GM12878 (cell line): ENCODE measurements around the gene SLC38A3. TPM values are rescaled to one million over a fixed set of nuclear protein-coding genes. Genes with fewer than 3 reads are reported as not detected.
A peak's percentile ranks its signal among the peaks of the same experiment; 100 is the strongest.

Experiments
- ATF2 ChIP-seq: IDR thresholded peaks from 2 replicates; pipeline ENCODE4 v1.6.1; 2012; ENCODE audit warnings: low read length, inconsistent platforms
- CBFB ChIP-seq: IDR thresholded peaks from 2 replicates; pipeline ENCODE4 v1.6.1; 2016; ENCODE audit warnings: antibody characterized with exemption, low read depth
- DPF2 ChIP-seq: fragments of 450-650 bp; IDR thresholded peaks from 2 replicates; pipeline ENCODE4 v1.6.1; 2017; ENCODE audit warnings: mild to moderate bottlenecking
- E2F4 ChIP-seq: IDR thresholded peaks from 2 replicates; pipeline ENCODE4 v1.6.1; 2012; ENCODE audit warnings: low read depth, low read length, improper control_type of control experiment
- ETV6 ChIP-seq, 2 experiments: fragments of 450-650 bp in 1 of 2; IDR thresholded peaks in 1 of 2; conservative IDR thresholded peaks in 1 of 2; 2 replicates each; pipeline ENCODE4 v1.6.1; 2014; ENCODE audit warnings: antibody characterized with exemption in 1 of 2, borderline replicate concordance in 1 of 2, low read depth in 1 of 2, mild to moderate bottlenecking in 1 of 2, moderate library complexity in 1 of 2
- FOS ChIP-seq: IDR thresholded peaks from 3 replicates; pipeline ENCODE4 v1.6.1; 2011; ENCODE audit warnings: borderline replicate concordance; ENCODE audit not compliant: insufficient read length; ENCODE audit errors: extremely low read depth
- FOXK2 ChIP-seq: fragments of 450-650 bp; IDR thresholded peaks from 2 replicates; pipeline ENCODE4 v1.6.1; 2017; ENCODE audit warnings: mild to moderate bottlenecking, moderate library complexity
- GABPA ChIP-seq: IDR thresholded peaks from 2 replicates; pipeline ENCODE4 v1.6.1; 2014; ENCODE audit warnings: antibody characterized with exemption, low read depth, mild to moderate bottlenecking, inconsistent platforms
- HDAC2 ChIP-seq: fragments of 200-600 bp; sonication (generic); IDR thresholded peaks from 2 replicates; pipeline ENCODE4 v1.6.1; 2017
- HDGF ChIP-seq: fragments of 450-650 bp; IDR thresholded peaks from 2 replicates; pipeline ENCODE4 v1.6.1; 2016; ENCODE audit warnings: antibody characterized with exemption
- IKZF1 ChIP-seq: fragments of 450-650 bp; conservative IDR thresholded peaks from 2 replicates; pipeline ENCODE4 v1.6.1; 2017; ENCODE audit warnings: antibody characterized with exemption, mild to moderate bottlenecking
- JUNB ChIP-seq: IDR thresholded peaks from 2 replicates; pipeline ENCODE4 v1.6.1; 2016; ENCODE audit warnings: antibody characterized with exemption, mild to moderate bottlenecking
- MTA2 ChIP-seq: fragments of 450-650 bp; IDR thresholded peaks from 2 replicates; pipeline ENCODE4 v1.6.1; 2016; ENCODE audit warnings: low read depth, mild to moderate bottlenecking, moderate library complexity
- MYB ChIP-seq: fragments of 150-350 bp; IDR thresholded peaks from 2 replicates; pipeline ENCODE4 v1.6.1; 2014; ENCODE audit warnings: mild to moderate bottlenecking, low read depth, low read length, borderline replicate concordance
- RB1 ChIP-seq: fragments of 450-650 bp; formaldehyde crosslinking; IDR thresholded peaks from 2 replicates; pipeline ENCODE4 v1.6.1; 2017; ENCODE audit warnings: mild to moderate bottlenecking, borderline replicate concordance
- RBBP5 ChIP-seq: fragments of 200-600 bp; sonication (generic); conservative IDR thresholded peaks from 2 replicates; pipeline ENCODE4 v1.6.1; 2016
- RELA ChIP-seq: fragments of 450-650 bp; IDR thresholded peaks from 2 replicates; pipeline ENCODE4 v1.8.0; 2014; ENCODE audit warnings: borderline replicate concordance; ENCODE audit not compliant: partially characterized antibody
- USF1 ChIP-seq: IDR thresholded peaks from 2 replicates; pipeline ENCODE4 v1.6.1; 2011; ENCODE audit warnings: borderline replicate concordance, low read depth, mild to moderate bottlenecking, moderate library complexity, mixed read lengths, low read length; ENCODE audit not compliant: insufficient read depth; ENCODE audit errors: extremely low read length
- WRNIP1 ChIP-seq: IDR thresholded peaks from 2 replicates; pipeline ENCODE4 v1.6.1; 2011; ENCODE audit warnings: low read depth, low read length, improper control_type of control experiment, borderline replicate concordance
- ZZZ3 ChIP-seq: IDR thresholded peaks from 2 replicates; pipeline ENCODE4 v1.6.1; 2011; ENCODE audit warnings: low read depth; ENCODE audit not compliant: control insufficient read depth, insufficient read length
- polyA plus RNA-seq, 11 experiments: library from polyadenylated mRNA; depleted of rRNA in 4 of 11; unstranded in 6 of 11; stranded (reverse) in 5 of 11; fragments of >200 nt; fragmentation: Nextera tagmentation in 4 of 11; fragmentation: Illumina TruSeq in 1 of 11; extraction: Ambion mirVana in 4 of 11; extraction: Trizol in 1 of 11; gene quantifications; 1 replicate in 1 of 11; 2 replicates in 10 of 11; pipeline versions ENCODE4 v1.2.1 to v1.2.3, GENCODE V29; 2011 to 2016; ENCODE audit warnings: inconsistent platforms in 2 of 11, missing spikeins in 2 of 11, low read depth in 1 of 11
- total RNA-seq, 4 experiments: library from RNA; depleted of rRNA in 3 of 4; stranded (reverse); fragments of >200 nt in 3 of 4; fragmentation: Illumina TruSeq in 1 of 4; extraction: Trizol in 1 of 4; gene quantifications; 2 replicates each; pipeline versions ENCODE4 v1.2.1 to v1.2.3, GENCODE V29; 2013 to 2021
- TF ChIP-seq, protein P1 (sequence below): fragments of 450-650 bp; conservative IDR thresholded peaks from 2 replicates; pipeline ENCODE4 v1.6.1; 2017; ENCODE audit warnings: mild to moderate bottlenecking, moderate library complexity
- TF ChIP-seq, protein P2 (sequence below): fragments of 150-350 bp; IDR thresholded peaks from 2 replicates; pipeline ENCODE4 v1.6.1; 2016; ENCODE audit warnings: low read depth, low read length

The SLC38A3 gene
- total and polyA plus RNA-seq, 10 of the 15 experiments (the other 5 are each of a cell fraction or from before 2014, with no cell fraction given): 0.14 TPM; not detected in 9

- TF ChIP-seq, protein P1, sequence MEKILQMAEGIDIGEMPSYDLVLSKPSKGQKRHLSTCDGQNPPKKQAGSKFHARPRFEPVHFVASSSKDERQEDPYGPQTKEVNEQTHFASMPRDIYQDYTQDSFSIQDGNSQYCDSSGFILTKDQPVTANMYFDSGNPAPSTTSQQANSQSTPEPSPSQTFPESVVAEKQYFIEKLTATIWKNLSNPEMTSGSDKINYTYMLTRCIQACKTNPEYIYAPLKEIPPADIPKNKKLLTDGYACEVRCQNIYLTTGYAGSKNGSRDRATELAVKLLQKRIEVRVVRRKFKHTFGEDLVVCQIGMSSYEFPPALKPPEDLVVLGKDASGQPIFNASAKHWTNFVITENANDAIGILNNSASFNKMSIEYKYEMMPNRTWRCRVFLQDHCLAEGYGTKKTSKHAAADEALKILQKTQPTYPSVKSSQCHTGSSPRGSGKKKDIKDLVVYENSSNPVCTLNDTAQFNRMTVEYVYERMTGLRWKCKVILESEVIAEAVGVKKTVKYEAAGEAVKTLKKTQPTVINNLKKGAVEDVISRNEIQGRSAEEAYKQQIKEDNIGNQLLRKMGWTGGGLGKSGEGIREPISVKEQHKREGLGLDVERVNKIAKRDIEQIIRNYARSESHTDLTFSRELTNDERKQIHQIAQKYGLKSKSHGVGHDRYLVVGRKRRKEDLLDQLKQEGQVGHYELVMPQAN: peak; percentile 88
- TF ChIP-seq GABPA (0 out of 2 replicates have a peak, but pooled peaks have one; percentile 21), CBFB (no peak), WRNIP1 (no peak), FOXK2 (no peak), IKZF1 (peak; percentile 50), ATF2 (no peak), DPF2 (peak; percentile 60), FOS (no peak), ETV6 (conservative IDR thresholded peaks at IDR 0.05 in 1 of 2, IDR thresholded peaks at IDR 0.05 in 1 of 2; ENCODE audit: borderline replicate concordance in 1 of 2, low read depth in 1 of 2) (no peak), E2F4 (no peak), RBBP5 (no peak), MYB (no peak), USF1 (no peak), RB1 (peak; percentile 76; the same call in 1 of the 2 replicates), RELA (peak; percentile 15), HDGF (peak; percentile 93), JUNB (no peak), HDAC2 (no peak), ZZZ3 (no peak), MTA2 (no peak)
- TF ChIP-seq, protein P2, sequence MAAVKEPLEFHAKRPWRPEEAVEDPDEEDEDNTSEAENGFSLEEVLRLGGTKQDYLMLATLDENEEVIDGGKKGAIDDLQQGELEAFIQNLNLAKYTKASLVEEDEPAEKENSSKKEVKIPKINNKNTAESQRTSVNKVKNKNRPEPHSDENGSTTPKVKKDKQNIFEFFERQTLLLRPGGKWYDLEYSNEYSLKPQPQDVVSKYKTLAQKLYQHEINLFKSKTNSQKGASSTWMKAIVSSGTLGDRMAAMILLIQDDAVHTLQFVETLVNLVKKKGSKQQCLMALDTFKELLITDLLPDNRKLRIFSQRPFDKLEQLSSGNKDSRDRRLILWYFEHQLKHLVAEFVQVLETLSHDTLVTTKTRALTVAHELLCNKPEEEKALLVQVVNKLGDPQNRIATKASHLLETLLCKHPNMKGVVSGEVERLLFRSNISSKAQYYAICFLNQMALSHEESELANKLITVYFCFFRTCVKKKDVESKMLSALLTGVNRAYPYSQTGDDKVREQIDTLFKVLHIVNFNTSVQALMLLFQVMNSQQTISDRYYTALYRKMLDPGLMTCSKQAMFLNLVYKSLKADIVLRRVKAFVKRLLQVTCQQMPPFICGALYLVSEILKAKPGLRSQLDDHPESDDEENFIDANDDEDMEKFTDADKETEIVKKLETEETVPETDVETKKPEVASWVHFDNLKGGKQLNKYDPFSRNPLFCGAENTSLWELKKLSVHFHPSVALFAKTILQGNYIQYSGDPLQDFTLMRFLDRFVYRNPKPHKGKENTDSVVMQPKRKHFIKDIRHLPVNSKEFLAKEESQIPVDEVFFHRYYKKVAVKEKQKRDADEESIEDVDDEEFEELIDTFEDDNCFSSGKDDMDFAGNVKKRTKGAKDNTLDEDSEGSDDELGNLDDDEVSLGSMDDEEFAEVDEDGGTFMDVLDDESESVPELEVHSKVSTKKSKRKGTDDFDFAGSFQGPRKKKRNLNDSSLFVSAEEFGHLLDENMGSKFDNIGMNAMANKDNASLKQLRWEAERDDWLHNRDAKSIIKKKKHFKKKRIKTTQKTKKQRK: no peak
These were observed 30.8 kb downstream of the SLC38A3 start, which contains the start of gene GNAI2 (continued) for GRCh38 chr3:50235716-50236483.
